ENCODE measurements around the gene FYCO1.

DNA sequence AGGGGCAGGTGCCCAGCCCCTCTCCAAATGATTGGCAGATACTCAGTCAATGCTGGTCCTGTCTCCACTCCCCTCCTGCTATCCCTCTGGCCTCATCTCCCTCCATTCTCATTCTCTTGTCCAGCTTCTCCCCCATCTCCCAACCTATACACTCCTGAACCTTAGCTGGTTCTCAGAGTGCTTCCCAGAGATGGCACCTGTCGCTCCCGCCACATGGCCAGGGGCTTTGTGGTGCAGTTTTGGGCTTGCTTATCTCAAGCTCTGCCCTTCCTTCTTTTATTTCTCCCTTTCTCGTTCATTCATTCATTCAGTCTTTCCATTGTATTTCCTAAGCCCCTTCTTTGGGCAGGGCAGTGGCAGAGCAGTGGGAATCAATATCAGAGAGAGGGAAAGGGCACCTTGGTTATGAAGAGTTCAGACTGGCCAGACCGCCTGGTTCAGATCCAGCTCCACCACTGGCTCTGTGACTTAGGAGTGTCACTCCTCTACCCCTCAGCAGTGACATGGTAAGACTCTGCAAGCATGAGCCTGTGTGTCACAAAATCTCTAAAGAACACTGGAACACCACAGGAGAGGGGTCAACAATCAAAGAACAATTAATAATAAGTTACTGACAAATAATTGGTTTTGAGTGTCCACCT, 72.6 kb downstream of the FYCO1 start:
- TF ChIP-seq, protein P1, sequence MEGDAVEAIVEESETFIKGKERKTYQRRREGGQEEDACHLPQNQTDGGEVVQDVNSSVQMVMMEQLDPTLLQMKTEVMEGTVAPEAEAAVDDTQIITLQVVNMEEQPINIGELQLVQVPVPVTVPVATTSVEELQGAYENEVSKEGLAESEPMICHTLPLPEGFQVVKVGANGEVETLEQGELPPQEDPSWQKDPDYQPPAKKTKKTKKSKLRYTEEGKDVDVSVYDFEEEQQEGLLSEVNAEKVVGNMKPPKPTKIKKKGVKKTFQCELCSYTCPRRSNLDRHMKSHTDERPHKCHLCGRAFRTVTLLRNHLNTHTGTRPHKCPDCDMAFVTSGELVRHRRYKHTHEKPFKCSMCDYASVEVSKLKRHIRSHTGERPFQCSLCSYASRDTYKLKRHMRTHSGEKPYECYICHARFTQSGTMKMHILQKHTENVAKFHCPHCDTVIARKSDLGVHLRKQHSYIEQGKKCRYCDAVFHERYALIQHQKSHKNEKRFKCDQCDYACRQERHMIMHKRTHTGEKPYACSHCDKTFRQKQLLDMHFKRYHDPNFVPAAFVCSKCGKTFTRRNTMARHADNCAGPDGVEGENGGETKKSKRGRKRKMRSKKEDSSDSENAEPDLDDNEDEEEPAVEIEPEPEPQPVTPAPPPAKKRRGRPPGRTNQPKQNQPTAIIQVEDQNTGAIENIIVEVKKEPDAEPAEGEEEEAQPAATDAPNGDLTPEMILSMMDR (IDR thresholded peaks at IDR 0.05) = no peak
- TF ChIP-seq POLR2A (IDR thresholded peaks at IDR 0.05) (no peak), POLR2AphosphoS5 (IDR thresholded peaks at IDR 0.05) (no peak), EP300 (IDR thresholded peaks at IDR 0.05) (no peak)
